Activated CD8-positive, alpha-beta memory T cell treated with anti-CD3 and anti-CD28 coated beads, Interleukin-2, amount 50 U/mL, for 24 hours (primary cell): ENCODE results near the gene OAS2.
"Not testable (repeated sequence)": the region's sequence is repeated elsewhere in the genome, so short reads cannot be mapped to it uniquely, and the experiment has no call there.

Experiments used
- DNase-seq: peaks from one replicate; pipeline ENCODE4 v3.0.0-alpha.2; 2020; ENCODE audit errors: extremely low read depth

The OAS2 gene

DNA sequence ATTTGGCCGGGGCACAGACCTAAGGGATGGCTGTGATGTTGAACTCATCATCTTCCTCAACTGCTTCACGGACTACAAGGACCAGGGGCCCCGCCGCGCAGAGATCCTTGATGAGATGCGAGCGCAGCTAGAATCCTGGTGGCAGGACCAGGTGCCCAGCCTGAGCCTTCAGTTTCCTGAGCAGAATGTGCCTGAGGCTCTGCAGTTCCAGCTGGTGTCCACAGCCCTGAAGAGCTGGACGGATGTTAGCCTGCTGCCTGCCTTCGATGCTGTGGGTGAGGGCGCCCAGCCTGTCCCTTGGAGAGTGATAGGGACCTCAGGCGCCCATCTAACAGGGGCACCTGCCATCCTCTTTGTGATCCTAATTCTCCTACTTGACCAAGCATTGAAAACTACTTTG is 27.6 kb upstream of the OAS2 start:
- no peak for DNase-seq

DNA sequence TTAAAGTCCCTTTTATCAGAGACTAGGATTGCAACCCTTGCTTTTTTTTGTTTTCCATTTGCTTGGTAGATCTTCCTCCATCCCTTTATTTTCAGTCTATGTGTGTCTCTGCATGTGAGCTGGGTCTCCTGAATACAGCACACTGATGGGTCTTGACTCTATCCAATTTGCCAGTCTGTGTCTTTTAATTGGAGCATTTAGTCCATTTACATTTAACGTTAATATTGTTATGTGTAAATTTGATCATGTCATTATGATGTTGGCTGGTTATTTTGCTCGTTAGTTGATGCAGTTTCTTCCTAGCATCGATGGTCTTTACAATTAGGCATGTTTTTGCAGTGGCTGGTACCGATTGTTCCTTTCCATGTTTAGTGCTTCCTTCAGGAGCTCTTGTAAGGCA is 21.2 kb upstream of the OAS2 start:
- not testable (repeated sequence) for DNase-seq

DNA sequence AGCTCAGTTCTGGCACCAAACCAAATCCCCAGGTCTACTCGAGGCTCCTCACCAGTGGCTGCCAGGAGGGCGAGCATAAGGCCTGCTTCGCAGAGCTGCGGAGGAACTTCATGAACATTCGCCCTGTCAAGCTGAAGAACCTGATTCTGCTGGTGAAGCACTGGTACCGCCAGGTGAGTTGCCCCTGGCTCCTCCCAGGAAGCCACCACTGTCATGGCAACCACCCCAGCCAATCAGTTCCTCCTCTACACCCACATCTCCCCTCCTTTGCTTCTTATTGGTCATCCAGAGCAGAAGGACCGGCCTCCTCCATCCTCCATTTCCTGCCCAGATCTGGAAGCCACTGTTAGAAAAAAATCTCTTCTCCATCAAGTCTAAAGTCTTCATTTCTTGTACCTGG is 17.2 kb upstream of the OAS2 start:
- no peak for DNase-seq

DNA sequence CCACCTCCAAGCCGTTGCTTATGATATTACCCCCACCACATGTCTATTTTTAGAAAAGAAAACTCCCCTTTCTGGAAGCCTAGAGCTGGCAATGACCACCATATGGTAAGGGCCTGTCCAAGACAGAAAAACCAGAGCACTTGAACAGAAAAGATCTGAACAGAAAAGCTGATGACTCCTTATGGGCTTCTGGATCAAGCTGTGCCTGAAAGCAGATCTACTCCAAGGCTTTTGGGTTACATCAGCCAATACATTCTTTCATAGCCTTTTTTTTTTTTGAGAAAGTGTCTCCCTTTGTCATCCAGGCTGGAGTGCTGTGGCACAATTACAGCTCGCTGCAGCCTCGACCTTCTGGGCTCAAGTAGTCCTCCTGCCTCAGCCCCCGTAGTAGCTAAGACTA is 16.8 kb upstream of the OAS2 start:
- no peak for DNase-seq

DNA sequence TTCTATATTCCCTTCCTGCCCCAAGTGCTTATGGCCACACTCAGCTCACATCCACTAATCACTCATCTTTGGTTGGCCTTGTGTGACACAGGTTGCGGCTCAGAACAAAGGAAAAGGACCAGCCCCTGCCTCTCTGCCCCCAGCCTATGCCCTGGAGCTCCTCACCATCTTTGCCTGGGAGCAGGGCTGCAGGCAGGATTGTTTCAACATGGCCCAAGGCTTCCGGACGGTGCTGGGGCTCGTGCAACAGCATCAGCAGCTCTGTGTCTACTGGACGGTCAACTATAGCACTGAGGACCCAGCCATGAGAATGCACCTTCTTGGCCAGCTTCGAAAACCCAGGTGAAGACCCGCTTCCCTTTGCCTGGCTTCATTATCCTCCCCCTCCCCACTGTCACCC is 15.8 kb upstream of the OAS2 start:
- DNase-seq, result no peak

DNA sequence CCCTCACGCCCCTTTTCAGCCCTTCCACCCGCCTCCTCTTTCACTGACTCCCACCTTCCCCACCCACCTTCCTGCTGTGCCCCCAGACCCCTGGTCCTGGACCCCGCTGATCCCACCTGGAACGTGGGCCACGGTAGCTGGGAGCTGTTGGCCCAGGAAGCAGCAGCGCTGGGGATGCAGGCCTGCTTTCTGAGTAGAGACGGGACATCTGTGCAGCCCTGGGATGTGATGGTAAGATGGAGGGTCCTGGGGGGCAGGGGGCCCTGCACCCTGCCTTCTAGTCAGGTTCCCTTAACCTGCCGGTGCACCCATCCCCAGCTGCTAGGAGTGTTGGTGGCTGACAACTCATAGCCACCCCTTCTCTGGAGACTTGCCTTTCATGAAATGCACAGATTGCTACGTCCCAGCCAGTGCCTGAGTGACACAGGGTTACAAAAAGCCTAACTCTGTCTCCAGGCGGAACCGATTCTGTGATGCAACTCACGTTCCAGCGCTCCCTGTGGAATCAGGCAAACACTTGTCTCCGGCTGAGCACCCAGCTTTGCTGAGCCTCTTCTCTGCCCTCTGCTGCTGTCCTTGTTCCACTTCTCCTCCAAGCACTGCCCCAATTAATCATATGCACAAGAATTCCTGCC is 15.0 kb upstream of the OAS2 start:
- no peak for DNase-seq

DNA sequence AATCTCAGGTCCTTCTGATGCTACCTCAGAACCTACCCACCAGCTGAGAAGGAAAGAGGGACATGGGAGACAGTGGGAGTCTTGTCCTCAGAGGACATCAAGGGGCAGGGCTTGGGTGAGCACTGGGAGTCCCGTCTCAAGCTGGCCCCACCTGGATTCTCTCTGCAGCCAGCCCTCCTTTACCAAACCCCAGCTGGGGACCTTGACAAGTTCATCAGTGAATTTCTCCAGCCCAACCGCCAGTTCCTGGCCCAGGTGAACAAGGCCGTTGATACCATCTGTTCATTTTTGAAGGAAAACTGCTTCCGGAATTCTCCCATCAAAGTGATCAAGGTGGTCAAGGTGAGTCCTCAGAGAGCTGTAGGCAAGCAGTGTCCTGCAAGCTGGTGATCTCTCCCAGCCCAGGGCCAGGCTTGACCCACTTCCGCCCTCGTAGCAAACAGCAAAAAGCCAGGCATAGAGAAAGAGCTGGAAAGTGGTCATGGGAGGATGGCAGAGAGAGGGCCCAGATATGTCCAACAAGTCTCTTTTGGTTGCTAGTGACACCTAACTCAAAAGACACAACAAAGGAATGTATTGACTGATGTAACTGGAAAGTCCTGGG is 14.2 kb upstream of the OAS2 start:
- no peak for DNase-seq

DNA sequence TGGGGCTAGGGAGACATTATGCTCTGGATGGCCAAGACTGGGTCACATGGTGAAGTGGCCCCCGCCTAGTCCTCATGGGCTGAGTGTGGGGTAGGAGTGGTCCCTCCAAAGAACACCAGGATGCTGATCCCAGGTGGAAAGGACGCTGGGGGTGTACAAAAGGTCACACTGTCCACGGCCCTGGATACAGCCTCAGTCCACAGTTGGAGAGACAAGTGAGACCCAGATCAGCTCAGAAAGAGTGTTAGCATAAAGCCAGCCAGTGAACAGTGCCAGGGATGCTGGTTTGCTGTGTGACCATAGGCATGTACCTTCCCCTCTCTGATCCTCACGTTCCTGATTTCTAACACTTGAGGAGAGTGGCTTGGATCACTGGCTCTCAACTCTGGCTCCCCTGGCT is 13.4 kb upstream of the OAS2 start:
- DNase-seq, result no peak

DNA sequence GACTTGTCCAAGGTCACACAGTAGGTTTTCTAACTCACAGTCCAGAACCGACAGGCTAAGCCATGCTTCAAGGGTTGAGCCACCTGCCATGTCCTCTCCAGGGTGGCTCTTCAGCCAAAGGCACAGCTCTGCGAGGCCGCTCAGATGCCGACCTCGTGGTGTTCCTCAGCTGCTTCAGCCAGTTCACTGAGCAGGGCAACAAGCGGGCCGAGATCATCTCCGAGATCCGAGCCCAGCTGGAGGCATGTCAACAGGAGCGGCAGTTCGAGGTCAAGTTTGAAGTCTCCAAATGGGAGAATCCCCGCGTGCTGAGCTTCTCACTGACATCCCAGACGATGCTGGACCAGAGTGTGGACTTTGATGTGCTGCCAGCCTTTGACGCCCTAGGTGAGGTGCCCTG is 12.7 kb upstream of the OAS2 start:
- DNase-seq, result no peak

DNA sequence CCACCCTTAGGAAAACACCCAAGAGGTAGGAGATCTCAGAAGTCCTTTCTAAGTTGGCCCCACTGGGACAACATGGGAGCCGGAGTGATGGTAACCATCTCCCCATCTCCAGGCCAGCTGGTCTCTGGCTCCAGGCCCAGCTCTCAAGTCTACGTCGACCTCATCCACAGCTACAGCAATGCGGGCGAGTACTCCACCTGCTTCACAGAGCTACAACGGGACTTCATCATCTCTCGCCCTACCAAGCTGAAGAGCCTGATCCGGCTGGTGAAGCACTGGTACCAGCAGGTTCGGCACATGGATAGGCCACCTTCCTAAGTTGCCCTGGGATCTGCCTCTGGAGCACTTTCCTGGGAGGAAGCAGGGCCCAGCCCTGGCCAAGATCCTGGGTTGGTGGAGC is 11.0 kb upstream of the OAS2 start:
- no peak for DNase-seq

DNA sequence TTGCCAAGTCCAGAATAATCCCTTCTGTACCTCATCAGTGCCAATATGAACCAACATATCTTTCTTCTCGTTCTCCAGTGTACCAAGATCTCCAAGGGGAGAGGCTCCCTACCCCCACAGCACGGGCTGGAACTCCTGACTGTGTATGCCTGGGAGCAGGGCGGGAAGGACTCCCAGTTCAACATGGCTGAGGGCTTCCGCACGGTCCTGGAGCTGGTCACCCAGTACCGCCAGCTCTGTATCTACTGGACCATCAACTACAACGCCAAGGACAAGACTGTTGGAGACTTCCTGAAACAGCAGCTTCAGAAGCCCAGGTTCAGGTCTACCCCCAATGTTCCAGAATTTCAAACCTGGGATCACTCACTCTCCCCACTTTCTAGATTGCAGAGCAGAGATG is 10.5 kb upstream of the OAS2 start:
- DNase-seq, result no peak

DNA sequence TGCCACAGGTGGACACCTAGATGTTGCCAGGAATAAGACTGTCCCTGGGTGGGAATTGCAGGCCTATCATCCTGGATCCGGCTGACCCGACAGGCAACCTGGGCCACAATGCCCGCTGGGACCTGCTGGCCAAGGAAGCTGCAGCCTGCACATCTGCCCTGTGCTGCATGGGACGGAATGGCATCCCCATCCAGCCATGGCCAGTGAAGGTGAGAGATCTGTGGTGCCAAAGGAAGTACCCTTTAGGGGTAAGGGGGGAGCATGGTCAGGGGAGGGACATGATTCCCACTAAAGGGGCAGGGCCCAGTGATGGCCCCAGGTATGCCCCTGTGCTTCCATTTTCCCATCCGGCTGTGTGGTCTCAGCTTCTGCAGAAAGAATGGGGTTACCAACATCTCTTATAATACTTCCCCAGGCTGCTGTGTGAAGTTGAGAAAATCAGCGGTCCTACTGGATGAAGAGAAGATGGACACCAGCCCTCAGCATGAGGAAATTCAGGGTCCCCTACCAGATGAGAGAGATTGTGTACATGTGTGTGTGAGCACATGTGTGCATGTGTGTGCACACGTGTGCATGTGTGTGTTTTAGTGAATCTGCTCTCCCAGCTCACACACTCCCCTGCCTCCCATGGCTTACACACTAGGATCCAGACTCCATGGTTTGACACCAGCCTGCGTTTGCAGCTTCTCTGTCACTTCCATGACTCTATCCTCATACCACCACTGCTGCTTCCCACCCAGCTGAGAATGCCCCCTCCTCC is 8.6 kb upstream of the OAS2 start:
- no peak for DNase-seq

DNA sequence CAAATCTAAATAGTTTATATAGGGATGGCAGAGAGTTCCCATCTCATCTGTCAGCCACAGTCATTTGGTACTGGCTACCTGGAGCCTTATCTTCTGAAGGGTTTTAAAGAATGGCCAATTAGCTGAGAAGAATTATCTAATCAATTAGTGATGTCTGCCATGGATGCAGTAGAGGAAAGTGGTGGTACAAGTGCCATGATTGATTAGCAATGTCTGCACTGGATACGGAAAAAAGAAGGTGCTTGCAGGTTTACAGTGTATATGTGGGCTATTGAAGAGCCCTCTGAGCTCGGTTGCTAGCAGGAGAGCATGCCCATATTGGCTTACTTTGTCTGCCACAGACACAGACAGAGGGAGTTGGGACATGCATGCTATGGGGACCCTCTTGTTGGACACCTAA is 7.9 kb upstream of the OAS2 start:
- DNase-seq, result no peak

DNA sequence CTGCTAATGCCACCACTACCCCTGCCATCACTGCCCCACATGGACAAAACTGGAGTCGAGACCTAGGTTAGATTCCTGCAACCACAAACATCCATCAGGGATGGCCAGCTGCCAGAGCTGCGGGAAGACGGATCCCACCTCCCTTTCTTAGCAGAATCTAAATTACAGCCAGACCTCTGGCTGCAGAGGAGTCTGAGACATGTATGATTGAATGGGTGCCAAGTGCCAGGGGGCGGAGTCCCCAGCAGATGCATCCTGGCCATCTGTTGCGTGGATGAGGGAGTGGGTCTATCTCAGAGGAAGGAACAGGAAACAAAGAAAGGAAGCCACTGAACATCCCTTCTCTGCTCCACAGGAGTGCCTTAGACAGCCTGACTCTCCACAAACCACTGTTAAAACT is 7.1 kb upstream of the OAS2 start:
- no peak for DNase-seq

DNA sequence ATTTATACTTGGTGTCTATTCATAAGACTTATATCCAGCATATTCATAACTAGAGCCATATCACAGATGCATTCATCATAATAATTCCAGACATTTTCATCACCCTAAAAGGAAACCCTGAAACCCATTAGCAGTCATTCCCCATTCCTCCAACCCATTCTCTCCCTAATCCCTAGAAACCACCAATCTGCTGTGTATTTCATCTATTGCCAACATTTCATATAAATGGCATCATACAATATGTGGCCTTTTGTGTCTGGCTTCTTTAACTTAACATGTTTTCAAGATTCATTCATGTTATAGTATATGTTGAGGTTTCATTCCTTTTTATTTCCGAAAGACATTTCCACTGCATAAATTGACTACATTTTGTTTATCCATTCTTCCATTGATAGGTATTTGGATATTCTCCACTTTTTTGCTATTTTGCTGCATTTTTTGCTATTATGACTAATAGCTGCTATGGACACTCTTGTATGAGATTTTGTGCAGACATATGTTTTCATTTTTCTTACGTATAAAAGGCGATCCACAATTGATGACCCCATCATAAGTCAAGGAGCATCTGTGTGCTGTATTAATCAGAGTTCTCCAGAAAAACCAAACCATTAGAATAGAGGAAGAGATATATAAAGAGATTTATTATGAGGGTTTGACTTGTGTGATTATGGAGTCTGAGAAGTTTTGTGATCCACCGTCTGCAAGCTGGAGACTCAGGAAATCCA is 5.1 kb upstream of the OAS2 start:
- no peak for DNase-seq

DNA sequence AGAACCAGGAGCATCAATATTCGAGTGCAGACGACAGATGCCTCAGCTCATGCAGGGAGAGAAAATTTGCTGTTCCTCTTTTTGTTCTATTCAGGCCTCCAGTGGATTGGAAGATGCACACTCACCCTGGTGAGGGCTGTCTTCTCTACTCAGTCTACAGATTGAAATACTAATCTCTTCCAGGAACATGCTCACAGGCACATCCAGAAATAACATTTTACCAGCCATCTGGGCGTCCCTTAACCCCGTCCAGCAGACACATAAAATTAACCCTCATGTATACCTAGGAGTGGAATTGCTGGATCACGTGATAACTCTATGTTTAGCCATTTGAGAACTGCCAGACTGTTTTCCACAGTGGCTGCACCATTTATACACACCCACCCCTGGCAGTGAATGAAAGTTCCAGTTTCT is 4.5 kb upstream of the OAS2 start:
- DNase-seq, result no peak

DNA sequence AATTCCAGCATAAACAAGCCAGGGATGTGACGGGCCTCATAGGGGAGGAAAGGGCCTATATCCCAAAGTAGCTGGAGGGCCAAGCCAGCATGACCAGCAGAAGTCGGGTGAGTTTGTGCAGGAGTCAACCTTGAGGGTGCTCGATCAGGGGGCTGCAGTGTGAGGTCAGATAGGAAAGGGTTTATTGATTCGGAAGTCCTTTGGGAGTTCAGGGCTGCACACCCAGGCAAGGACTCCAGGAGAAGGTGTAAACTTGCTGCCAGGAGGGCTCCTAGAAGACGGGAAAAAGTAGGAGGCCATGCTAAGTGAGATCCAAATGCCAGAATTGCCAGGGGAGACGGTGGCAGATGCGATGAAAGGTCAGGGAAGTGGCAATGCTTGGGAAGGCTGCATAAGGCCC is 3.4 kb upstream of the OAS2 start:
- DNase-seq, result no peak

DNA sequence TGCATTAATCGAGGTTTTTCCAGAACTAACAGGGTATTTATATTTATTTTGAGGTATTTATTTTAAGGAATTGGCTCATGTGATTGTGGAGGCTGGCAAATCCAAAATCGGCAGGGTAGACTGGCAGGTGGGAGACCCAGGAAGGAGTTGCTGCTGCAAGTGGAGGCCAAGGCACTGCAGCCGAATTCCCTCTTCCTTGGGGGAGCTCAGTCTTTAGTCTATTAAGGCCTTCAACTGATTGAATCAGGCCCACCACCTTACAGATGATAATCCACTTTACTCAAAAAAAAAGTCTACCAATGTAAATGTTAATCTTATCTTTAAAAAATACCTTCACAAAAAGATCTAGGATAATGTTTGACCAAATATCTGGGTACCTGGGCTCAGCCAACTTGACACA is 1.2 kb upstream of the OAS2 start:
- no peak for DNase-seq

DNA sequence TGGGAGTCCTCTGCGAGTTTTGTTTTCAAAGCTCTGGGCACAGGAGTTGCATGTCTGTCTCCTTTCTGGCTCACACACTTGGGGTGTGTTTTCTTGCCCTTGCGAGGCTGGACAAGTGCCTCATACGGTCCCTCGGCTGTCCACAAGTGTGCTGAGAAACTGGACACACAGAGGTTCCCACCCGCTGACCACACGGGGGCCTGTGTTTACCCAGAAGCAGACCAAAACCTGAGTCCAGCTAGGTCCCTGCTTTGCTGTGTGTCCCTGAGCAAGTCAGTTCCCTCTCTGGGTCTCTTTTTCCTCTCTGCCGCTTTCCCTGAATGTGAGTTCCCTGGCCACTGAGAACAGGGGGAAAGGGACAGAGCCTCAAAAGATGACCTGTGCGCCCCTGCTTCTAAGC is 678 bp upstream of the OAS2 start:
- no peak for DNase-seq

DNA sequence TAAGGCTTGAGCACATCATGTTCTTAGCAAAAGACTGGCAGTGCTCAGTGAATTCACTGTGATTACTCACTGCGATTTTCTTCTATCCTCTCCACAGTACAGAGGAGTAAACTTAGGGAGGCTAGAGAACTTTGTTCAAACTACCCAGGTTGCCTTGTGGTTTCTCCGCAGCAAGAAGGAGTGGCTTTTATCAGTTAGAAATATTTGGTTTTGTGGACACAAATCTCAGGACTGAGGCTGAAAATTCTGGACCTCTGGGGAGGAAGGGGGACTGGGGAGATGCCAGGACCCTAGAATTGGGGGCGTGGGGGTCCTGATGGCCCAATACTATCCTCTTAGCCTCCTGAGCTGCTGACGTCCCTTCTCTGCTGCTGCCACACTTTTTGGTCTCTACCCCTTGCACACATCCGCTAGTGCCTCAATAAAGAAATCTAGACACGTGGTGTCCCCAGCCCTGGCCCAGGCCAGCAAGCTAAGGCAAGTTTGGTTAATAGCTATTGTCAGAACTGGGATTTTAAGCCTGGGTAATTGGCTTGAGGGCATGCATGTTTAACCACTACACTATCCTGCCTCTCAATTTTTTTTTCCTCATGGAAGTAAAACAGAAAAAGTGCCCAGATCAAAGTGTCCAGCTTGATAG is 842 bp downstream of the OAS2 start:
- no peak for DNase-seq

DNA sequence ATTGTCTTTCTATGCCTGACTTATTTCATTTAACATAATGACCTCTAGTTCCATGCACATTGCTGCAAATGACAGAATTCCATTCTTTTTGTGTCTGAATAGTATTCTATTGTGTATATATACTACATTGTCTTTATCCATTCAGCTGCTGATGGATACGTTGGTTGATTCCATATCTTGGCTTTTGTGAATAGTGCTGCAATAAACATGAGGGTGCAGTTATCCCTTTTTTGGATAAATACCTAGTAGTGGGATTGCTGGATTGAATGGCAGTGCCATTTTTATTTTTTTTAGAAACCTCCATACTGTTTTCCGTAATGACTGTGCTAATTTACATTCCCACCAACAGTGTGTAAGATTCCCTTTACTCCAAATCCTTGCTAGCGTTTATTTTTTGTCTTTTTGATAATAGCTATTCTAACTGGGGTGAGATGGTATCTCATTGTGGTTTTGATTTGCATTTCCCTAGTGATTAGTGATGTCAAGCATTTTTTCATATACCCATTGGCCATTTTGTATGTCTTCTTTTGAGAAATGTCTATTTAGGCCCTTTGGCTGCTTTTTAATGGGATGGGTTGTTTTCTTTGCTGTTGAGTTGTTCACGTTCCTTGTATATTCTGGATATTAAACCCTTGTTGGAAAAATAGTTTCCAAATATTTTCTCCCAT is 2.3 kb downstream of the OAS2 start:
- no peak for DNase-seq
